HG03060 (cell line): ENCODE measurements around the gene VPS8.
"Not testable (repeated sequence)": the region's sequence is repeated elsewhere in the genome, so short reads cannot be mapped to it uniquely, and the experiment has no call there.

Experiments used
- ATAC-seq: cut with Tn5 transposase; IDR thresholded peaks from one replicate; pipeline ENCODE4 v1.9.1; 2021; ENCODE audit warnings: low read depth, moderate number of reproducible peaks; ENCODE audit not compliant: unreplicated experiment

Gene VPS8

GRCh38 chr3:184846496-184846895 is 34.5 kb downstream of the VPS8 start:
- no peak for ATAC-seq

GRCh38 chr3:184848934-184849333 is 37.0 kb downstream of the VPS8 start:
- no peak for ATAC-seq

- no peak for ATAC-seq
Measured at GRCh38 chr3:184850201-184850600, 38.2 kb downstream of the VPS8 start.

GRCh38 chr3:184857099-184857498 is 45.1 kb downstream of the VPS8 start:
- ATAC-seq, result no peak

- no peak for ATAC-seq
Measured at GRCh38 chr3:184864000-184864399, 52.0 kb downstream of the VPS8 start.

GRCh38 chr3:184868477-184868876 is 56.5 kb downstream of the VPS8 start:
- ATAC-seq, result no peak

- no peak for ATAC-seq
Measured at GRCh38 chr3:184872200-184872599, 60.2 kb downstream of the VPS8 start.

GRCh38 chr3:184873141-184873540 is 61.2 kb downstream of the VPS8 start:
- ATAC-seq, result no peak

- no peak for ATAC-seq
Measured at GRCh38 chr3:184874709-184875644, 63.0 kb downstream of the VPS8 start.

GRCh38 chr3:184880276-184881019 is 68.5 kb downstream of the VPS8 start:
- no peak for ATAC-seq

- peak; percentile 59 for ATAC-seq
Measured at GRCh38 chr3:184884359-184885017, 72.5 kb downstream of the VPS8 start.

- ATAC-seq, result no peak
Measured at GRCh38 chr3:184885112-184885511, 73.1 kb downstream of the VPS8 start.

- ATAC-seq, result no peak
Measured at GRCh38 chr3:184887574-184887973, 75.6 kb downstream of the VPS8 start.

- no peak for ATAC-seq
Measured at GRCh38 chr3:184889312-184889904, 77.4 kb downstream of the VPS8 start.

- no peak for ATAC-seq
Measured at GRCh38 chr3:184894051-184894450, 82.1 kb downstream of the VPS8 start.

- ATAC-seq, result no peak
Measured at GRCh38 chr3:184895350-184895749, 83.4 kb downstream of the VPS8 start.

GRCh38 chr3:184896336-184896735 is 84.4 kb downstream of the VPS8 start:
- no peak for ATAC-seq

- no peak for ATAC-seq
Measured at GRCh38 chr3:184899953-184900595, 88.1 kb downstream of the VPS8 start.

- not testable (repeated sequence) for ATAC-seq
Measured at GRCh38 chr3:184907031-184907430, 95.1 kb downstream of the VPS8 start.
